ENCODE data around the gene PWWP3B. TPM values are rescaled to one million over a fixed set of nuclear protein-coding genes. Genes with fewer than 3 reads are reported as not detected.

Gene PWWP3B
- 10 to 100 TPM; 17.9 to 28.2 (median 20.9) TPM for total RNA-seq

DNA sequence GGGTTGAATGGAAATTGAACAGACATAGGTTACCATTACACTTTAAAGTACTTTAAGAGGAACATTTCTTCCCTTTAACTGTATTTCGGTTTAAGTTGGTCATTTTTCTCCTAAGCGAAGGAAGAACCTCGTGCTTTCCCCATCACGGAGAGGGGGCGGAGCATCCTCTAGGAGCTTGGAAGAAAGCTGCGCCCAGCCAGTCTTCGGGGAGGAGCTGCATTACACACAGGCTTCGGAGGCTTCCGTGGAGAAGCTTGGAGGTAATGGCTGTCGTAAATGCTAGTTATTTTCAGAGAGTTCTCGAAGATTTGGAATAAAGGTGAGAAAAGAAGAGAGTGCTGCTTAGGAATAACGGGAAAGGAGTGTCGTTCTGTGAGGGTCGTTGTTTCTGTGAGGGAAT is at the start of gene PWWP3B:
TSS of gene PWWP3B (plus strand) at position 199 of the 400 bp plus-strand sequence. CDS start 37,128 bp downstream, outside the sequence.
- Histone ChIP-seq H3K4me3 (peak within 1 kb of the TSS; percentile 17 to 30), H3K4me1 (no peaks in the 10 kb centered on the region), H3K27me3 (peaks cover 0 to 13% of the 10 kb centered on the region in 2 donors), H3K27ac (no peak within 1 kb of the TSS), H3K36me3 (no peaks in the 10 kb centered on the region), H3K9me3 (no peaks in the 10 kb centered on the region)
- peak; percentile 40 to 49 for TF ChIP-seq POLR2A (IDR thresholded peaks at IDR 0.05)
- TF ChIP-seq, protein P1, sequence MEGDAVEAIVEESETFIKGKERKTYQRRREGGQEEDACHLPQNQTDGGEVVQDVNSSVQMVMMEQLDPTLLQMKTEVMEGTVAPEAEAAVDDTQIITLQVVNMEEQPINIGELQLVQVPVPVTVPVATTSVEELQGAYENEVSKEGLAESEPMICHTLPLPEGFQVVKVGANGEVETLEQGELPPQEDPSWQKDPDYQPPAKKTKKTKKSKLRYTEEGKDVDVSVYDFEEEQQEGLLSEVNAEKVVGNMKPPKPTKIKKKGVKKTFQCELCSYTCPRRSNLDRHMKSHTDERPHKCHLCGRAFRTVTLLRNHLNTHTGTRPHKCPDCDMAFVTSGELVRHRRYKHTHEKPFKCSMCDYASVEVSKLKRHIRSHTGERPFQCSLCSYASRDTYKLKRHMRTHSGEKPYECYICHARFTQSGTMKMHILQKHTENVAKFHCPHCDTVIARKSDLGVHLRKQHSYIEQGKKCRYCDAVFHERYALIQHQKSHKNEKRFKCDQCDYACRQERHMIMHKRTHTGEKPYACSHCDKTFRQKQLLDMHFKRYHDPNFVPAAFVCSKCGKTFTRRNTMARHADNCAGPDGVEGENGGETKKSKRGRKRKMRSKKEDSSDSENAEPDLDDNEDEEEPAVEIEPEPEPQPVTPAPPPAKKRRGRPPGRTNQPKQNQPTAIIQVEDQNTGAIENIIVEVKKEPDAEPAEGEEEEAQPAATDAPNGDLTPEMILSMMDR (IDR thresholded peaks at IDR 0.05), result no peak
- DNase-seq, result peak; percentile 55 to 61
- intact Hi-C loops (cut with DNase I; ENCODE audit: low total_unique reads), result no loop called here

GRCh38 chrX:106139048-106139447 is 29.1 kb upstream of the PWWP3B start:
- TF ChIP-seq, protein P1 (IDR thresholded peaks at IDR 0.05), result no peak
- TF ChIP-seq POLR2A (IDR thresholded peaks at IDR 0.05), result no peak
- intact Hi-C loops (cut with DNase I; ENCODE audit: low total_unique reads), result no loop called here
- Histone ChIP-seq H3K4me1 (no peaks in the 10 kb centered on the region), H3K4me3 (no peak overlapping the region), H3K36me3 (no peaks in the 10 kb centered on the region), H3K27ac (no peak overlapping the region), H3K9me3 (no peaks in the 10 kb centered on the region), H3K27me3 (no peaks in the 10 kb centered on the region)
- DNase-seq, result no peak

GRCh38 chrX:106144755-106145639 is 23.1 kb upstream of the PWWP3B start:
- DNase-seq, result peak in 1 of 2 donors; percentile 16
- no peak overlapping the region for H3K27ac ChIP-seq
- TF ChIP-seq POLR2A (IDR thresholded peaks at IDR 0.05), result no peak
- TF ChIP-seq, protein P1 (IDR thresholded peaks at IDR 0.05), result no peak

GRCh38 chrX:106150701-106151100 is 17.4 kb upstream of the PWWP3B start:
- no peak overlapping the region for H3K4me3 ChIP-seq
- no peaks in the 10 kb centered on the region for H3K4me1 ChIP-seq
- H3K27me3 ChIP-seq, result peaks cover 0 to 4% of the 10 kb centered on the region in 2 donors
- no peak overlapping the region for H3K27ac ChIP-seq
- H3K36me3 ChIP-seq, result no peaks in the 10 kb centered on the region
- no peak for DNase-seq
- intact Hi-C loops (cut with DNase I; ENCODE audit: low total_unique reads), result no loop called here
- TF ChIP-seq, protein P1 (IDR thresholded peaks at IDR 0.05), result no peak
- no peak for TF ChIP-seq POLR2A (IDR thresholded peaks at IDR 0.05)
- H3K9me3 ChIP-seq, result no peaks in the 10 kb centered on the region

More at GRCh38 chrX:106144755-106145639, 23.1 kb upstream of the PWWP3B start:
- Histone ChIP-seq H3K9me3 (no peaks in the 10 kb centered on the region), H3K36me3 (no peaks in the 10 kb centered on the region), H3K4me3 (no peak overlapping the region), H3K27me3 (peaks cover 0 to 4% of the 10 kb centered on the region in 2 donors), H3K4me1 (no peaks in the 10 kb centered on the region)
- intact Hi-C loops (cut with DNase I; ENCODE audit: low total_unique reads), result no loop called here

- Histone ChIP-seq H3K9me3 (no peaks in the 10 kb centered on the region), H3K4me1 (no peaks in the 10 kb centered on the region), H3K27ac (no peak overlapping the region), H3K4me3 (no peak overlapping the region), H3K36me3 (no peaks in the 10 kb centered on the region), H3K27me3 (no peaks in the 10 kb centered on the region)
- no peak for TF ChIP-seq POLR2A (IDR thresholded peaks at IDR 0.05)
- TF ChIP-seq, protein P1 (IDR thresholded peaks at IDR 0.05), result no peak
- no peak for DNase-seq
- intact Hi-C loops (cut with DNase I; ENCODE audit: low total_unique reads), result no loop called here
These were observed 8.2 kb upstream of the PWWP3B start for GRCh38 chrX:106159861-106160282.
